Astrocyte (in vitro differentiated cells and primary cell): Measurements from ENCODE around the gene GNG12. TPM values are rescaled to one million over a fixed set of nuclear protein-coding genes. Genes with fewer than 3 reads are reported as not detected.
A peak's percentile ranks its signal among the peaks of the same experiment; 100 is the strongest.

Experiments used
- DNase-seq: peaks from one replicate; pipeline ENCODE4 v3.0.0-alpha.2; 2010; ENCODE audit warnings: low read depth
- FAIRE-seq: peaks from 2 replicates; lab custom pipeline; 2011; peaks lifted over from hg19 to GRCh38; lab: Jason Lieb, UNC
- H2AFZ ChIP-seq: 2 replicates; pipeline ENCODE4 v1.6.0; 2012; ENCODE audit warnings: low read depth, low read length, inconsistent platforms
- H3K27ac ChIP-seq: 2 replicates; pipeline ENCODE4 v1.5.1; 2011; ENCODE audit warnings: low read depth, low read length, inconsistent platforms
- H3K27me3 ChIP-seq: 2 replicates; pipeline ENCODE4 v1.6.0; 2011; ENCODE audit warnings: low read length, inconsistent platforms; ENCODE audit not compliant: insufficient read depth
- H3K36me3 ChIP-seq: 2 replicates; pipeline ENCODE4 v1.5.1; 2011; ENCODE audit warnings: low read length, inconsistent platforms; ENCODE audit not compliant: insufficient read depth
- H3K4me1 ChIP-seq: 2 replicates; pipeline ENCODE4 v1.5.1; 2011; ENCODE audit warnings: low read length, inconsistent platforms; ENCODE audit not compliant: insufficient read depth
- H3K4me2 ChIP-seq: 2 replicates; pipeline ENCODE4 v1.6.0; 2012; ENCODE audit warnings: low read length, inconsistent platforms
- H3K4me3 ChIP-seq: 2 replicates; pipeline ENCODE4 v1.5.1; 2011; ENCODE audit warnings: low read depth, mild to moderate bottlenecking, low read length, inconsistent platforms; ENCODE audit not compliant: insufficient read depth
- H3K79me2 ChIP-seq: 2 replicates; pipeline ENCODE4 v1.6.0; 2012; ENCODE audit warnings: mild to moderate bottlenecking, low read length, inconsistent platforms; ENCODE audit not compliant: insufficient read depth
- H3K9ac ChIP-seq: 2 replicates; pipeline ENCODE4 v1.6.0; 2012; ENCODE audit warnings: mild to moderate bottlenecking, low read length, inconsistent platforms
- H3K9me3 ChIP-seq: 2 replicates; pipeline ENCODE4 v1.5.1; 2012; ENCODE audit warnings: low read depth, mild to moderate bottlenecking, low read length, inconsistent platforms; ENCODE audit not compliant: insufficient read depth
- H4K20me1 ChIP-seq: 2 replicates; pipeline ENCODE4 v1.6.0; 2012; ENCODE audit warnings: low read length, inconsistent platforms; ENCODE audit not compliant: insufficient read depth
- H3K27ac Mint-ChIP-seq: one replicate; pipeline ENCODE4 v1.8.0; 2021; ENCODE audit warnings: mild to moderate bottlenecking, mixed read lengths; ENCODE audit not compliant: unreplicated experiment
- H3K27me3 Mint-ChIP-seq: one replicate; pipeline ENCODE4 v1.8.0; 2021; ENCODE audit warnings: low read depth, mixed read lengths; ENCODE audit not compliant: unreplicated experiment
- H3K36me3 Mint-ChIP-seq: one replicate; pipeline ENCODE4 v1.8.0; 2021; ENCODE audit warnings: low read depth, mixed read lengths; ENCODE audit not compliant: unreplicated experiment
- H3K4me1 Mint-ChIP-seq: one replicate; pipeline ENCODE4 v1.8.0; 2021; ENCODE audit warnings: low read depth, mixed read lengths; ENCODE audit not compliant: unreplicated experiment
- H3K4me3 Mint-ChIP-seq: one replicate; pipeline ENCODE4 v1.8.0; 2021; ENCODE audit warnings: mild to moderate bottlenecking, moderate library complexity, mixed read lengths; ENCODE audit not compliant: unreplicated experiment
- H3K9me3 Mint-ChIP-seq: one replicate; pipeline ENCODE4 v1.8.0; 2021; ENCODE audit warnings: mild to moderate bottlenecking, mixed read lengths; ENCODE audit not compliant: unreplicated experiment
- EZH2 ChIP-seq: IDR thresholded peaks from 2 replicates; pipeline ENCODE4 v1.6.1; 2012; ENCODE audit warnings: mild to moderate bottlenecking, low read length, inconsistent platforms; ENCODE audit not compliant: insufficient read depth
- total RNA-seq: library from RNA; stranded (reverse); gene quantifications from 2 replicates; pipeline ENCODE4 v1.2.1, GENCODE V29; 2021
- TF ChIP-seq, protein P1 (sequence below): IDR thresholded peaks from 2 replicates; pipeline ENCODE4 v1.5.1; 2011; ENCODE audit warnings: low read depth, mild to moderate bottlenecking, inconsistent platforms, low read length, moderate library complexity; ENCODE audit not compliant: insufficient read depth

Gene GNG12
- total RNA-seq, 1 donor from 2014 or later = 101 TPM

DNA sequence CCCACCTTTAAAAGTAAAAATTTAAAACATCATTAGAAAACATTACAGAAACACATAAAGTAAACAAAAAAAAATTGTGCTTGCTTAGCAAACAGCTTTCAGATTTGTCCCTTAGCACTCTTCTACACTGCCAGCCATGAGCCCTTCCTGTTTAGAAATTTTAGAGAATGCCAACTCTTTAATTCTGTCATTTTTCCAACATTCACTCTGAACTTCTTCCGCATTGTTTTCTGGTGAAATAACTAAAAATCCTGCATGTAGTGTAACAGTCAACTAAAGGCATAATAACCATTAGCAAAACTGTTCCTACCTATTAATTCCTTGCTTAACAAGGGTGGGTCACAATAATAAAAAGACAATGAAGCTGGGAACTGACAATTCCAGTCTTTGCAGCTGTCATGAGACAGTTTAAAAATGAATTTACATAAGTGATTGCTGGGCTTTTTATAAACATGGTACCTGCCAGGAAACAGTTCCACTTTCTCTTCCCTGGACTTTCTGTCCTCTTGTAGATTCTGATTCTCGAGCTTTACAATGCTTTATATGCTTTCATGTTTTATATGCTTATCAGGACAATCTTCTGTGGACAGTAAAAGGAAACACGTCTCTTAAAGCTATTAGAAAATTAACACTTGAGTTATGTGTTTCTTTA, 19.0 kb downstream of the GNG12 start:
- DNase-seq = no peak
- H3K27ac ChIP-seq = no peak overlapping the region
- H3K36me3 Mint-ChIP-seq = peaks cover 16% of the 10 kb centered on the region
- peaks cover 100% of the 10 kb centered on the region for H3K79me2 ChIP-seq
- no peaks in the 10 kb centered on the region for H3K27me3 Mint-ChIP-seq
- TF ChIP-seq, protein P1, sequence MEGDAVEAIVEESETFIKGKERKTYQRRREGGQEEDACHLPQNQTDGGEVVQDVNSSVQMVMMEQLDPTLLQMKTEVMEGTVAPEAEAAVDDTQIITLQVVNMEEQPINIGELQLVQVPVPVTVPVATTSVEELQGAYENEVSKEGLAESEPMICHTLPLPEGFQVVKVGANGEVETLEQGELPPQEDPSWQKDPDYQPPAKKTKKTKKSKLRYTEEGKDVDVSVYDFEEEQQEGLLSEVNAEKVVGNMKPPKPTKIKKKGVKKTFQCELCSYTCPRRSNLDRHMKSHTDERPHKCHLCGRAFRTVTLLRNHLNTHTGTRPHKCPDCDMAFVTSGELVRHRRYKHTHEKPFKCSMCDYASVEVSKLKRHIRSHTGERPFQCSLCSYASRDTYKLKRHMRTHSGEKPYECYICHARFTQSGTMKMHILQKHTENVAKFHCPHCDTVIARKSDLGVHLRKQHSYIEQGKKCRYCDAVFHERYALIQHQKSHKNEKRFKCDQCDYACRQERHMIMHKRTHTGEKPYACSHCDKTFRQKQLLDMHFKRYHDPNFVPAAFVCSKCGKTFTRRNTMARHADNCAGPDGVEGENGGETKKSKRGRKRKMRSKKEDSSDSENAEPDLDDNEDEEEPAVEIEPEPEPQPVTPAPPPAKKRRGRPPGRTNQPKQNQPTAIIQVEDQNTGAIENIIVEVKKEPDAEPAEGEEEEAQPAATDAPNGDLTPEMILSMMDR = no peak
- no peak for TF ChIP-seq EZH2
- peaks cover 7% of the 10 kb centered on the region for H3K4me1 ChIP-seq
- peaks cover 4% of the 10 kb centered on the region for H3K36me3 ChIP-seq
- H3K27ac Mint-ChIP-seq = no peak overlapping the region
- H3K4me2 ChIP-seq = peak overlapping the region; percentile 32
- H3K4me3 ChIP-seq = no peak overlapping the region
- H3K27me3 ChIP-seq = no peaks in the 10 kb centered on the region
- no peak overlapping the region for H3K4me3 Mint-ChIP-seq
- no peaks in the 10 kb centered on the region for H3K9me3 ChIP-seq
- peak; percentile 5 for FAIRE-seq
- H3K9me3 Mint-ChIP-seq = no peaks in the 10 kb centered on the region
- H3K4me1 Mint-ChIP-seq = peaks cover 45% of the 10 kb centered on the region
- no peak overlapping the region for H2AFZ ChIP-seq
- peaks cover 99% of the 10 kb centered on the region for H4K20me1 ChIP-seq
- no peak overlapping the region for H3K9ac ChIP-seq

DNA sequence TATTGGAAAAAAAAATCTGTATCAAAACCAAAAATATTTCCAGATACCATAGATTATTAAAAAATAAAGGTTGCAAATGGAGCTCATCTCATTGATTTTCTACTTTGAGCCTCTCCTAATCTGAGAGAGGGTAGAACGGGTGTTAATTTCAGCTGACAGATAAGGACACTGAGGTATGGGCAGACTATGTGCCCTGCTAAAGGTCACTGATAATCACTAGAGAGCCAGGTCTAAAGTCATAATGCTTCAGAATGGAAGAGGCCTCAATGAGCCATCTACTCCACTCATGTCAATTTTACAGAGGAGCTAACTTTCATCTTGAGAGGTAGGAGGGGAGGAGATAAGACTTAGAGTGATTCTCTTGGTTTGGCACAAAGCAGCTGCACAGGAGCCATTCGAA, 21.0 kb downstream of the GNG12 start:
- Histone ChIP-seq H2AFZ (no peak overlapping the region), H3K9ac (no peak overlapping the region), H3K4me3 (no peak overlapping the region), H3K27ac (no peak overlapping the region), H3K9me3 (no peaks in the 10 kb centered on the region), H3K4me2 (no peak overlapping the region), H3K4me1 (no peaks in the 10 kb centered on the region), H3K36me3 (peaks cover 4% of the 10 kb centered on the region), H4K20me1 (peaks cover 96% of the 10 kb centered on the region), H3K27me3 (no peaks in the 10 kb centered on the region), H3K79me2 (peaks cover 100% of the 10 kb centered on the region)
- TF ChIP-seq, protein P1 = no peak
- TF ChIP-seq EZH2 = no peak
- H3K9me3 Mint-ChIP-seq = peaks cover 2% of the 10 kb centered on the region
- no peaks in the 10 kb centered on the region for H3K27me3 Mint-ChIP-seq
- FAIRE-seq = no peak
- no peak for DNase-seq
- H3K36me3 Mint-ChIP-seq = peaks cover 16% of the 10 kb centered on the region
- H3K4me1 Mint-ChIP-seq = peaks cover 34% of the 10 kb centered on the region
- no peak overlapping the region for H3K27ac Mint-ChIP-seq
- no peak overlapping the region for H3K4me3 Mint-ChIP-seq

DNA sequence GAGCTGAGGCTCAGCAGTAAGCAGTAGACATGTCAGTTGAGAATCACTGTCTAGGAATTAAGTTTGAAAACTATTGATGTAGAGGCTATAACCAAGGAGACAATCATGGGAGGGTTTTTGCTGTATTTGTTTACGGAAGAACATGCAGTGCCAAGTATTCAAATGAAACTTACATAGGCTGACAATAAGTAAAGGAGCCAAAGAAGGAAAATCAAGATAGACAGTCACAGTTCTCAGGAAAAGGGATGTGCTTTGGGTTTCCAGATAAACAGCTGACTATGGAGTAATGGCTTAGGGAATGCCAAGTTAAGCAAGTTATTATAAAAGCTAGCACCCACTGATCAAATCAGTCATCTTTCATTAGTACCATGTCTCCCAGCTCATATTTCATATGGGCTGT, 21.5 kb downstream of the GNG12 start:
- Histone ChIP-seq H3K79me2 (peaks cover 100% of the 10 kb centered on the region), H2AFZ (no peak overlapping the region), H3K4me3 (no peak overlapping the region), H3K27me3 (no peaks in the 10 kb centered on the region), H3K9ac (no peak overlapping the region), H3K9me3 (no peaks in the 10 kb centered on the region), H3K27ac (no peak overlapping the region), H3K36me3 (peaks cover 4% of the 10 kb centered on the region), H3K4me1 (no peaks in the 10 kb centered on the region), H3K4me2 (no peak overlapping the region), H4K20me1 (peaks cover 93% of the 10 kb centered on the region)
- TF ChIP-seq, protein P1 = no peak
- TF ChIP-seq EZH2 = no peak
- H3K36me3 Mint-ChIP-seq = peaks cover 15% of the 10 kb centered on the region
- H3K27me3 Mint-ChIP-seq = no peaks in the 10 kb centered on the region
- peaks cover 34% of the 10 kb centered on the region for H3K4me1 Mint-ChIP-seq
- FAIRE-seq (no peak), DNase-seq (no peak)
- H3K27ac Mint-ChIP-seq = no peak overlapping the region
- H3K4me3 Mint-ChIP-seq = no peak overlapping the region
- H3K9me3 Mint-ChIP-seq = peaks cover 2% of the 10 kb centered on the region
